MM.1S (cell line): ENCODE data around the gene EIF2B2.

ENCODE experiments used
- EZH2 ChIP-seq: fragments of 300-600 bp; sonication (generic); optimal IDR thresholded peaks from 2 replicates; pipeline ENCODE3; 2017; ENCODE audit warnings: low read depth, mild to moderate bottlenecking, antibody characterized with exemption, low read length, mixed read lengths
- EZH2phosphoT487 ChIP-seq: fragments of 300-600 bp; sonication (generic); IDR thresholded peaks from 2 replicates; pipeline ENCODE4 v1.6.1; 2018; ENCODE audit warnings: antibody characterized with exemption, low read length
- TF ChIP-seq, protein P1 (sequence below): fragments of 300-600 bp; sonication (generic); IDR thresholded peaks from 2 replicates; pipeline ENCODE4 v1.5.1; 2016; ENCODE audit warnings: antibody characterized with exemption, low read length, mixed read lengths

DNA sequence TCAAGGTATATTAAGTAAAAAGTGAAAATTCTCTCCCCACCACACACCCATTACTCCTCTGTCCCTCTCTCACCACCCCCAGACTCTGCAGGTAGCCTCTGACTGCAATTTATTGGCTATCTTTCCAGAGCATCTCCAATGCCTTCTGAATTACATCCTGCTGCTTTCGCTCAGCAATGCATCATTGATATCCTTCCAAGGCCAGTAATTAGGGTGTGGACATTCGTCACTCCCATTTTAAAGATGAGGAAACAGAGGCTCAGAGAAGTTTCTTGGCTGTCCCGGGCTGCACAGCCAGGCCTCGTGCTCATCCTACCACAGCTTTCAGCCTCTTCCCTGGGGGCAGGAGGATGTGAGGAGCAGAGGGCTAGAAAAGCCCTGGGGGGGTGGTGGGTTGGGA lies 23.7 kb upstream of the EIF2B2 start:
- TF ChIP-seq, protein P1, sequence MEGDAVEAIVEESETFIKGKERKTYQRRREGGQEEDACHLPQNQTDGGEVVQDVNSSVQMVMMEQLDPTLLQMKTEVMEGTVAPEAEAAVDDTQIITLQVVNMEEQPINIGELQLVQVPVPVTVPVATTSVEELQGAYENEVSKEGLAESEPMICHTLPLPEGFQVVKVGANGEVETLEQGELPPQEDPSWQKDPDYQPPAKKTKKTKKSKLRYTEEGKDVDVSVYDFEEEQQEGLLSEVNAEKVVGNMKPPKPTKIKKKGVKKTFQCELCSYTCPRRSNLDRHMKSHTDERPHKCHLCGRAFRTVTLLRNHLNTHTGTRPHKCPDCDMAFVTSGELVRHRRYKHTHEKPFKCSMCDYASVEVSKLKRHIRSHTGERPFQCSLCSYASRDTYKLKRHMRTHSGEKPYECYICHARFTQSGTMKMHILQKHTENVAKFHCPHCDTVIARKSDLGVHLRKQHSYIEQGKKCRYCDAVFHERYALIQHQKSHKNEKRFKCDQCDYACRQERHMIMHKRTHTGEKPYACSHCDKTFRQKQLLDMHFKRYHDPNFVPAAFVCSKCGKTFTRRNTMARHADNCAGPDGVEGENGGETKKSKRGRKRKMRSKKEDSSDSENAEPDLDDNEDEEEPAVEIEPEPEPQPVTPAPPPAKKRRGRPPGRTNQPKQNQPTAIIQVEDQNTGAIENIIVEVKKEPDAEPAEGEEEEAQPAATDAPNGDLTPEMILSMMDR, result no peak
- TF ChIP-seq EZH2, result no peak
- TF ChIP-seq EZH2phosphoT487, result no peak
